Urothelium cell line (cell line): ENCODE measurements around the gene GRB14.
"Not testable (repeated sequence)": the region's sequence is repeated elsewhere in the genome, so short reads cannot be mapped to it uniquely, and the experiment has no call there.

Source experiments
- DNase-seq: peaks from one replicate; pipeline ENCODE4 v3.0.0; 2011; ENCODE audit warnings: low spot score, mixed read lengths
- FAIRE-seq: peaks from 2 replicates; lab custom pipeline; 2011; peaks lifted over from hg19 to GRCh38; lab: Jason Lieb, UNC

The GRB14 gene

GRCh38 chr2:164504253-164504652, 117.0 kb downstream of the GRB14 start:
- no peak for FAIRE-seq
- no peak for DNase-seq

GRCh38 chr2:164498836-164499235, 122.4 kb downstream of the GRB14 start:
- DNase-seq (no peak), FAIRE-seq (no peak)

DNA sequence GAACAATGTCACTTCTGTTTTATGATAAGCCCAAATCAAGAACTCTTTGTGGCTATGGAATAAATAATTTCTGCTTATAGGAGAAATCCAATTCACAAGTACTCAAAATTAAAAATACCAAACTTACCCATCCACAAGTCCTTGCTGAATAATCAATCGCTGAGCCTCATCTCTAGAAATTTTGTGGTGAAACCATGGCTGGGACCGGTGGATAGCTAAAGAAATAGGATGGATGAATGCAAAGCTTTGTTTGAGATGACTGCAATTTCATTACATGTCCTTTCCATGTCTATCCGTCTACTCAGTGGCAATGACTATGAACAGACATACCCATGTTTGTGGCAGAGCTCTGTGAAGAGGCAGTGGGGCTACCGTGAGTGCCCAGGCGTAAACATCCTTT, 124.4 kb downstream of the GRB14 start:
- no peak for FAIRE-seq
- DNase-seq: no peak

- no peak for FAIRE-seq
- no peak for DNase-seq
These were observed 124.9 kb downstream of the GRB14 start for GRCh38 chr2:164496421-164496820.

GRCh38 chr2:164495491-164496223, 125.6 kb downstream of the GRB14 start:
- DNase-seq (peak; percentile 54), FAIRE-seq (no peak)

DNA sequence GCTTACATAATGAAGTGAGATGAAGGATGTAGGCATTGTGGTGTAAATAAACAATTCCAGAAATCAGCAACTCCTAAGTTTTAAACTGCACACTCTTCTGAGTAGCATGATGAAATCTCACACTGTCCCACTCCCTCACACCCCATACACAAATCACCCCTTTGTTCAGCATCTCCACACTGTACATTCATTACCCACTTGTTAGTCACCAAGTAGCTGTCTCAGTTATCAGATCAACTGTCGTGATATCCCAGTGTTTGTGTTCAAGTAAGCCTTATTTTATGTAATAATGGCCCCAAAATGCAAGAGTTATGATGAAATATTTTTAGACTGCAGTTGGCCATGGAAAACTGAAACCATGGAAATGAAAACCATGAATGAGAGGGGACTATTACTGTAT, 135.7 kb downstream of the GRB14 start:
- DNase-seq (no peak), FAIRE-seq (no peak)

- FAIRE-seq (no peak), DNase-seq (peak; percentile 18)
These were observed 141.8 kb downstream of the GRB14 start for GRCh38 chr2:164479460-164479859.

- FAIRE-seq (no peak), DNase-seq (no peak)
These were observed 143.1 kb downstream of the GRB14 start for GRCh38 chr2:164478205-164478604.

DNA sequence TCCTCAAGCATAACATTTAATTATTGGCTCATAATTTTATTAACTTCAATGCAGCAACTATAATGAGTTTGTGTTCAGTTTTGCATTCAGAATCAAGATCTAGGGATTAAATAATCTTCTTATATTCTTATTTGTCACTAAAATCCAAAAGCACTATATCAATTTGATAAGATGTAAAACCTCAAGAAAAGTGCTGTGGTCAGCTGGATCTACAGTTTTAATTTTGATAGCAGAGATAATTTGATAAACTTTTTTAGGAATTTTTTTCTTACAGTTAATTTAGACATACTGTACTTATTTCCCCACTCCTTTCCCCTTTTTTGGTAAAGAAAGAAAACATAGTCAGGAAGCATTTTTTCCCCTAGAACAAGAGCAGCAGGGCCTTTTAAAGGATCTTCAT, 146.4 kb downstream of the GRB14 start:
- no peak for DNase-seq
- no peak for FAIRE-seq

- FAIRE-seq: no peak
- no peak for DNase-seq
These were observed 148.3 kb downstream of the GRB14 start for GRCh38 chr2:164473021-164473420.

DNA sequence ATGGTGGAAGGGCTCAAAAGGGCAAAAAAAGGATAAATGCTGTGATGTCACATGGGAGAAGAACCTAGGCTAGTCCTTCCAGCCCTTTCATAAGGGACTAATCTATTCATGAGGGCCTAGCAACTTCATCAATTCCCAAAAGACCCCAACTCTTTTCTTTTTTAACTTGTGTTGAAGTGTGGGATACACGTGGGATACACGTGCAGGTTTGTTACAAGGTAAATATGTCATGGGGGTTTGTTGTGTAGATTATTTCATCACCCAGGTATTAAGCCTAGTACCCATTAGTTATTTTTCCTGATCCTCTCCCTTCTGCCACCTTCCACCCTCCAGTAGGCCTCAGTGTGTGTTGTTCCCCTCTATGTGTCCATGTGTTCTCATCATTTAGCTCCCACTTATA, 156.2 kb downstream of the GRB14 start:
- not testable (repeated sequence) for FAIRE-seq, DNase-seq

GRCh38 chr2:164464376-164464775, 156.9 kb downstream of the GRB14 start:
- DNase-seq (no peak), FAIRE-seq (no peak)

GRCh38 chr2:164458792-164459191, 162.5 kb downstream of the GRB14 start:
- FAIRE-seq: no peak
- DNase-seq: no peak

DNA sequence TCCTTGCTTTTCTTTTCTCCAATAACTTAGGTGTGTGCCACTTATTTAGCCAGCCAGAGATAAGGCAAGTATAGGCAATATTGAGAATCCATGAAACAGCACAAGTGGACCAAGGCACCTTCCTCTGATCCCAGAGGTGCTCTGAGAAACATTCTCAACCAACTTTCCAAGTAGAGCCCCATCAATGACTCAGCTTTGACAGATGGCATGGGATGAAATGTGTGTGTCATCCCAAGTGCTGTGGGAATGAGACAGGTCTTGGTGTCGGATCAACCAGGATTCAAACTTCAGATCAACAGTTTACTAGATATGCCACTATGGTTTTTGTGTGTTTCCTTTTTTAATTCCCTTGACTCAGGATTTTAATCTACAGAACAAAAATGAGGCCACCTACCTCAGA, 164.0 kb downstream of the GRB14 start:
- DNase-seq: peak; percentile 20
- no peak for FAIRE-seq

DNA sequence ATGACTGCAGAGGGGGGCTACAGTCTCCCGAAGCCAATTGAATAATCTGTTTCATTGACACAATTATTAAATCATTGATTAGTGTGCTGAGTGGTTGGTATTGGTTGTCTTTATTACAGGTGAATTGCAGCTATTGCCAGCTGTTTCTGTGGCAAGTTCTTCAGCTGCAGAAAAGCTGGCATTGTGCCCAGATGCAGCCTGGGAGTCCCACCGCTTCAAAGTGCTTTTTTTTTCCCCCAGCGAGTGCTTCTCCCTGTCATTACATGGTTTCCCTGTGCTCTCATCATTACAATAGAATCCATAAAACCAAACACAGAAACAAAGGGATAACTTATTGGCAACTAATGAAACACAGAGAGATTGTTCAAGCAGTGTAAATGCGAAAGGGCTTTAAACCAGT, 164.7 kb downstream of the GRB14 start:
- DNase-seq: peak; percentile 44
- FAIRE-seq: no peak

- DNase-seq (no peak), FAIRE-seq (no peak)
These were observed 167.5 kb downstream of the GRB14 start for GRCh38 chr2:164453656-164454305.

DNA sequence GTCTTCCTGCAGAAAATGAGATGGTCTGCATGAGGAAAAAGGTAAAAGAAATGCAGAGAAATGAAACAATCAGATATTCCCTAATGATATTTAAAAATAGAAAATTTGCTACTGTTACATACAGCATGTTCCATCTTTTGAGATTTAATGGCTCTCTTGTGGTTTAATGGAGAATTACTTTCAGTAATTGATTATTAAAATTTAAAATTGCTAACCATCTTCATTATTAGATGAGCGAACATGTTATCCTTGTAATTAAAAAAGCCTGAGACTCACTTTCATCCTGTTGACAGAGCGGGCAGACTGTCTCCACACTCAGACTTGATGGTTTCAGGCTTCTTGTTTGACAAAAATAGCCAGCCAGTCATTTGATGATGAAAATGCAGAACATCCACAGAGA, 171.0 kb downstream of the GRB14 start:
- no peak for FAIRE-seq

GRCh38 chr2:164449706-164450105, 171.6 kb downstream of the GRB14 start:
- FAIRE-seq (no peak), DNase-seq (no peak)

More for the DNA sequence above, 171.0 kb downstream of the GRB14 start:
- no peak for DNase-seq

GRCh38 chr2:164447660-164448059, 173.6 kb downstream of the GRB14 start:
- DNase-seq: no peak
- FAIRE-seq: no peak
